Erythroblast (primary cell): ENCODE results near the gene TRPM3.

ENCODE experiments used
- DNase-seq, 2 experiments: peaks; one replicate each; lab custom pipeline; 2025; lab: John Stamatoyannopoulos, UW
- GATA1 ChIP-seq: IDR thresholded peaks from 2 replicates; pipeline ENCODE4 v1.6.1; 2011; ENCODE audit warnings: low read depth, mild to moderate bottlenecking, control low read depth, low read length, moderate library complexity
- POLR2A ChIP-seq: IDR thresholded peaks from 2 replicates; pipeline ENCODE4 v1.6.1; 2011; ENCODE audit warnings: mild to moderate bottlenecking, low read length

TRPM3 gene

GRCh38 chr9:71120501-71121247, 747 bp downstream of the TRPM3 start:
- DNase-seq = no peak
- TF ChIP-seq GATA1 (no peak), POLR2A (no peak)

- no peak for TF ChIP-seq GATA1
- no peak for TF ChIP-seq POLR2A
- DNase-seq = no peak
These were observed 1.7 kb downstream of the TRPM3 start for GRCh38 chr9:71119746-71120145.

GRCh38 chr9:71118324-71118723, 3.1 kb downstream of the TRPM3 start:
- TF ChIP-seq POLR2A (no peak), GATA1 (no peak)
- DNase-seq = no peak

GRCh38 chr9:71115448-71115975, 5.9 kb downstream of the TRPM3 start:
- TF ChIP-seq GATA1 = no peak
- TF ChIP-seq POLR2A = no peak
- DNase-seq = no peak

- no peak for TF ChIP-seq GATA1
- TF ChIP-seq POLR2A = no peak
- no peak for DNase-seq
These were observed 8.6 kb downstream of the TRPM3 start for GRCh38 chr9:71112866-71113265.

- no peak for DNase-seq
- TF ChIP-seq GATA1 (no peak), POLR2A (no peak)
These were observed 12.5 kb downstream of the TRPM3 start for GRCh38 chr9:71108937-71109336.

- DNase-seq = no peak
- TF ChIP-seq POLR2A (no peak), GATA1 (no peak)
These were observed 14.4 kb downstream of the TRPM3 start for GRCh38 chr9:71106992-71107391.

GRCh38 chr9:71105192-71105591, 16.2 kb downstream of the TRPM3 start:
- no peak for TF ChIP-seq POLR2A
- no peak for TF ChIP-seq GATA1
- DNase-seq = no peak

GRCh38 chr9:71098801-71099200, 22.6 kb downstream of the TRPM3 start:
- TF ChIP-seq POLR2A = no peak
- TF ChIP-seq GATA1 = no peak
- DNase-seq = no peak

GRCh38 chr9:71097671-71098070, 23.8 kb downstream of the TRPM3 start:
- TF ChIP-seq GATA1 (no peak), POLR2A (no peak)
- DNase-seq = no peak

GRCh38 chr9:71096421-71097108, 24.9 kb downstream of the TRPM3 start:
- no peak for DNase-seq
- no peak for TF ChIP-seq GATA1
- no peak for TF ChIP-seq POLR2A

- DNase-seq = no peak
- TF ChIP-seq POLR2A (no peak), GATA1 (no peak)
These were observed 26.6 kb downstream of the TRPM3 start for GRCh38 chr9:71094708-71095251.

- no peak for DNase-seq
- no peak for TF ChIP-seq GATA1
- no peak for TF ChIP-seq POLR2A
These were observed 30.5 kb downstream of the TRPM3 start for GRCh38 chr9:71090896-71091295.

GRCh38 chr9:71079451-71079850, 42.0 kb downstream of the TRPM3 start:
- TF ChIP-seq POLR2A (no peak), GATA1 (no peak)
- DNase-seq = no peak
